Measurements from ENCODE around the gene HPCAL1.

Gene HPCAL1

DNA sequence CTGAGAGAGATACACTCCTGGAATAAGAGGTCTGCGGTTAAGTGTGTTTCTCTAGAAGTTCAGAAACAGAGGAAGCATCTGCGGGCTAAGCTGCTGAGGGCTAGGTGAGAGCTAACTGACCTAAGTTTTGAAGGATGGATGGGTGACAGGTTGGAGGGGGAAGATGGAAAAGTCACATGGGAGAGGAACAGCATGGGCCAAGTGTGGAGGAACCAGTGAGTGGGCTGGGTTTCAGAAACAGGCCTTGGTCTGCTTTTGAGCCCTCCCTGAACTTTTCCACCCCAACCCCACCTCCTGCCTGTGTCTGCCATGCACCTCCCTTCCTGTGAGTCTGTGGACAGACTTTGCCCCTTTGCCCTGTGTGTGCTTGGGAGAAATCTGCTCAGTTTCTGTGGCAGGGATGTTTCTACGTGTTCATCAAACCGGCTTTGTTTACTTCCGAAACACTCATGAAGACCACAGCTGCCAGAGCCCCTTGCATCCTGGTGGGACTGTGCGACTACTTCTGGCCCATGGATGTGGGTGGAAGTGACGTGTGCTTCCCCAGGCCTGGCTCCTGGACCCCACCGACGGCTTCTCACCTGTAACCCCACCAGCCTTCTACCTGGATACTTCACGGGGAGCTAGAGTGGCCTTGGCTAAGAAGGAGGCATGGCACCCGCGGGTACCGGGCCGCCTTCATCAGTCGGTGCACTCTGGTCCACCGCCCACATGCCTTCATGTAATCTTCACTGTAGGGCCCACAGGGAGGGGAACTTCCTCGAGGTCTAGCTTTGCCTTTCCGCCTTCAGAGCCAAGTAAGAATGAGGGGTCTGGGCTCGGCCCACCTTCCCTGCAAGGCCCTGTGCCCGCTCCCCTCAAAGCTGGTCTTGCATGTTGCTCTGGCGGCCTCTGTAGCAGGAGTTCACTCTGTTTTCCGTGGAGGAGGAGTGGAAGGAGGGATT, 1.4 kb upstream of the HPCAL1 start:
- peak overlapping the region; percentile 77 to 96 (median 92) for H3K27ac ChIP-seq
- H3K9ac ChIP-seq: peak overlapping the region; percentile 75 to 93 (median 86)
- peak overlapping the region; percentile 94 to 99 (median 97) for H3K4me2 ChIP-seq
- peaks cover 27 to 35% (median 32%) of the 10 kb centered on the region in 11 experiments; a peak in 21 of 22 replicates for H4K20me1 ChIP-seq
- H3K9me3 ChIP-seq (replicated peaks in 1 of 11): peaks cover 0 to 12% (median 10%) of the 10 kb centered on the region in 11 experiments; a peak in 15 of 22 replicates
- no peaks in the 10 kb centered on the region; a peak in 4 of 22 replicates for H3K27me3 ChIP-seq
- TF ChIP-seq Cebpa-rat (IDR thresholded peaks at IDR 0.05): no peak
- no peaks in the 10 kb centered on the region for H3K36me3 ChIP-seq
- H3K4me3 ChIP-seq: peak overlapping the region; percentile 80 to 96 (median 94); a peak in 19 of 20 replicates
- H3K4me1 ChIP-seq: peaks cover 72 to 82% (median 80%) of the 10 kb centered on the region in 10 experiments

DNA sequence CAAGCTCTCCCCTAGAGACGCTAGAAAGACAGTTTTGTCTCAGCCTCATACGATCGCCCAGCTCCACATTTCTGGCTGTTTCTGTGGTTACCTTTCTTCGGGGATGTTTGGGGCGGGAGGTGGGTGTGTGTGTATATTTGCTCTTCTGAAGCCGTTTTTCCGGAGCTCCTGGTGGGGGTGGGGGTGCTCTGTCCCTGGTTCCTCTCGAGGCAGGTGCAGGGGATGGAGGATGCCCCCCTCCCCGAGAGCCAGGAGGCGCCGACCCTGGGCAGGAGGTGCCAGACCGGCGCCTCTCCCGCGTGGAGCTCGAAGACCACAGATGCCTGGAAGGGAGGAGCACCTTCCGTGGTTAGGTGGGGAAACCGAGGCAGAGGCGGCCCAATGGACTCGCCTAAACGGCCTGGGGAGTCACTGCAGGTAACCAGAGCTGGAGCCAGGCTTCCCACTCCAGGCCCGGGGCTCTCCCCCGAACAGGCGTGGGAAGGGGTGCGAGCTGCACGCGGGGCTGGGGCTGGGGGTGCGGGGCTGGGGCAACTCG, 694 bp upstream of the HPCAL1 start:
- H3K4me1 ChIP-seq: peaks cover 74 to 82% (median 80%) of the 10 kb centered on the region in 10 experiments

DNA sequence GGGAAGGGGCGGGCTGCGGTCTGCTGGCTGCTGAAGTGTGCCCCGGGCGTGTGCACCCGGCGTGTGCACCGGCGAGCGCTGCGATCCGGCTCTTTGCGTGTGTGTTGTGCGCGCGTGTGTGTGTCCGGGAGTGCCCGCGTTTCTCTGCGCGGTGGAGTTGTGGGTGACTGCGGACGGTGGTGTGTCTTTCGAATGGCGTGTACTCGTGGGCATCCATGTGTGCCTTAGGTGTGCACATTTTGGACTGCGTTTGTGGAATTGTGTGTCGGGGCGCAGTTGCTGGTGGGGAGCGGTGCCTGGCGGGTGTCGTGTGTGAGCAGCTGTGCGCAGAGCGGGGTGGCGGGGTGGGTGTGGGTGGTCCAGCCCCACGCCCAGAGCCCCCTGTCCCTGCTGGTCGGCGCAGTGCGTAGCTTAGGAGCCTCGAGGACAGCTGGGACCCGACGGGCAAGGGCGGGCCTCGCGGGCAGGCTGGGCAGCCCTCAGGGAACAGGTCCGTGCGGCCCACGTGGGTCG, 533 bp downstream of the HPCAL1 start:
- Histone ChIP-seq H3K4me3 (peak overlapping the region; percentile 80 to 96 (median 94)), H3K4me1 (peaks cover 74 to 82% (median 80%) of the 10 kb centered on the region in 10 experiments), H3K27me3 (no peaks in the 10 kb centered on the region; a peak in 4 of 22 replicates), H4K20me1 (peaks cover 46 to 54% (median 48%) of the 10 kb centered on the region in 11 experiments; a peak in 21 of 22 replicates), H3K9me3 (replicated peaks in 1 of 11) (peaks cover 0 to 12% (median 10%) of the 10 kb centered on the region in 11 experiments; a peak in 15 of 22 replicates), H3K4me2 (peak overlapping the region; percentile 92 to 99 (median 97)), H3K27ac (peak overlapping the region; percentile 56 to 96 (median 91)), H3K36me3 (no peaks in the 10 kb centered on the region), H3K9ac (peak overlapping the region; percentile 80 to 93 (median 86))
- no peak for TF ChIP-seq Cebpa-rat (IDR thresholded peaks at IDR 0.05)

More for the DNA sequence above, 694 bp upstream of the HPCAL1 start:
- H3K4me3 ChIP-seq: peak overlapping the region; percentile 80 to 96 (median 94)
- H4K20me1 ChIP-seq: peaks cover 35 to 42% (median 40%) of the 10 kb centered on the region in 11 experiments; a peak in 21 of 22 replicates
- H3K27ac ChIP-seq: peak overlapping the region; percentile 77 to 96 (median 92)
- no peaks in the 10 kb centered on the region; a peak in 4 of 22 replicates for H3K27me3 ChIP-seq
- H3K36me3 ChIP-seq: no peaks in the 10 kb centered on the region
- H3K4me2 ChIP-seq: peak overlapping the region; percentile 94 to 99 (median 97)
- peaks cover 0 to 12% (median 10%) of the 10 kb centered on the region in 11 experiments; a peak in 15 of 22 replicates for H3K9me3 ChIP-seq (replicated peaks in 1 of 11)
- TF ChIP-seq Cebpa-rat (IDR thresholded peaks at IDR 0.05): no peak
- H3K9ac ChIP-seq: peak overlapping the region; percentile 75 to 93 (median 86)

GRCh38 chr2:10303694-10304378, 1.1 kb downstream of the HPCAL1 start:
- peak overlapping the region; percentile 80 to 93 (median 86) for H3K9ac ChIP-seq
- H3K27ac ChIP-seq: peak overlapping the region; percentile 56 to 96 (median 91); a peak in 21 of 22 replicates
- peak overlapping the region; percentile 80 to 96 (median 94) for H3K4me3 ChIP-seq
- no peaks in the 10 kb centered on the region; a peak in 4 of 22 replicates for H3K27me3 ChIP-seq
- no peak for TF ChIP-seq Cebpa-rat (IDR thresholded peaks at IDR 0.05)
- peaks cover 71 to 82% (median 80%) of the 10 kb centered on the region in 10 experiments for H3K4me1 ChIP-seq
- peak overlapping the region; percentile 92 to 99 (median 97) for H3K4me2 ChIP-seq
- H4K20me1 ChIP-seq: peaks cover 46 to 60% (median 54%) of the 10 kb centered on the region in 11 experiments; a peak in 21 of 22 replicates
- peaks cover 0 to 10% (median 9%) of the 10 kb centered on the region in 11 experiments; a peak in 15 of 22 replicates for H3K9me3 ChIP-seq (replicated peaks in 1 of 11)
- no peaks in the 10 kb centered on the region for H3K36me3 ChIP-seq

DNA sequence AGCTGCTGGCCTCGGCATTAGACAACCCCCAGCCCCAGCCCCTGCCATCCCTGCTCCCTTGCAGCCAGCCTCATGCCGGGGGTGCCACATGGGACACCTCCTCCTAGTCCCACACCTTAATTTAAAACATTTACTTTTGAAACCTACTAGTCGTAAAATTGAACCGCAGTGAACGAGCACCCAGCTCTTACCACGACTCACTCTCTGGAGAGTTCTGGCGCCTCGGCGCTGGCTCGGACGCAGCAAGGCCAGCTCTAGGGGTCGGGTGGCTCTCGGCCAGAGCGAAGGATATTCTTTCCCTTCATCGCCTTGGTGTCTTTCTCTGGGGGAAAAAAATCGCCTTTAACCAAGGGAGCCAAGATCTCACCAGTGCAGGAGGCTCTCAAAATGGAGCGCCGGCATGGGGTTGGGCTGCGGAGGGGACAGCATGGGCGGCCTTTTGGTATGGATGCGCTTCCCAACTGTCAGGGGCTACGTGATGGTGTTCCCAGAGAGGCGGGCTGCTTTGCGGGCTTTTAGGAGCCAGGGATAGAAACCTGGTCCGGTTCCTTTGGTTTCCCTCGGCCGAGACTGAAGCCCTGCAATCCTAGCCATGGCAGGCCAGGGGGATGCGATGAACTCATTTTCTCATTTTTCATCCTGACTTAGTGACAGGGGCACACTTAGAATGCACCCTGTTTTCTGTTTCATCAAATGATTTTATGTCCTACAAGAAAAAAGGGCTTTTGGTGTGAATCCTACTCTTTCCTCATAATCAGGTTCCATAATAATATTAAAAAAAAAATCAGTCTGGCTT, 2.0 kb downstream of the HPCAL1 start:
- Histone ChIP-seq H3K9ac (peak overlapping the region; percentile 80 to 93 (median 86)), H3K27me3 (no peaks in the 10 kb centered on the region; a peak in 4 of 22 replicates), H3K4me2 (peak overlapping the region; percentile 92 to 99 (median 97)), H3K36me3 (no peaks in the 10 kb centered on the region), H3K9me3 (replicated peaks in 1 of 11) (peaks cover 0 to 2% (median under 1%) of the 10 kb centered on the region in 11 experiments; a peak in 8 of 22 replicates), H3K4me1 (peaks cover 66 to 79% (median 74%) of the 10 kb centered on the region in 10 experiments), H3K27ac (peak overlapping the region in 10 of 11 experiments; percentile 59 to 96 (median 92); a peak in 19 of 22 replicates), H3K4me3 (peak overlapping the region; percentile 80 to 96 (median 94)), H4K20me1 (peaks cover 46 to 68% (median 62%) of the 10 kb centered on the region in 11 experiments)
- no peak for TF ChIP-seq Cebpa-rat (IDR thresholded peaks at IDR 0.05)

DNA sequence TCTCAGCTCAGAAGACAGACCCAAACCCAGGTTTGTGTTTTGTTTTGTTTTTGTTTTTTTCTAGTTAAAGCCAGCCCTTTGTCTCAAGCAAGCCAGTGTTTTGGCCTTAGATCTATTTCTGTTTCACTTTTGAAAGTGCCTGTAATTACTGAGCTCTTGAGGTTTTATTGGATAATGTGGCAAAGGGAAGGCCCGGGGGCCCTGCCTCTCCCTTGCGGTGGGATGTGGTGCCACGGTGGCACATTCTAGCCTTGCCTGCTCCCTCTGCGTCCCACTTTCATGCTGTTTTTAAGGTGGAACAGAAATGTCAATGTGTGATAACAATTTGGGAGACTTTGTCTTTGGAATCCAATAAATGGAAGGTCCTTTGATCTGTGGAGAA, 2.5 kb downstream of the HPCAL1 start:
- Histone ChIP-seq H3K4me1 (peaks cover 65 to 79% (median 72%) of the 10 kb centered on the region in 10 experiments), H3K27ac (peak overlapping the region in 9 of 11 experiments; percentile 80 to 96 (median 92); a peak in 18 of 22 replicates), H3K9ac (peak overlapping the region; percentile 80 to 93 (median 86)), H3K36me3 (0 out of 22 replicates have a peak, but pooled peaks cover 0 to under 1% (median 0%) of the 10 kb centered on the region in 11 experiments), H3K4me3 (peak overlapping the region; percentile 80 to 96 (median 94); a peak in 18 of 20 replicates), H3K4me2 (peak overlapping the region; percentile 92 to 99 (median 97)), H3K27me3 (no peaks in the 10 kb centered on the region; a peak in 4 of 22 replicates), H4K20me1 (peaks cover 46 to 74% (median 68%) of the 10 kb centered on the region in 11 experiments), H3K9me3 (replicated peaks in 1 of 11) (no peaks in the 10 kb centered on the region)
- TF ChIP-seq Cebpa-rat (IDR thresholded peaks at IDR 0.05): no peak; a peak in 1 of 22 replicates

DNA sequence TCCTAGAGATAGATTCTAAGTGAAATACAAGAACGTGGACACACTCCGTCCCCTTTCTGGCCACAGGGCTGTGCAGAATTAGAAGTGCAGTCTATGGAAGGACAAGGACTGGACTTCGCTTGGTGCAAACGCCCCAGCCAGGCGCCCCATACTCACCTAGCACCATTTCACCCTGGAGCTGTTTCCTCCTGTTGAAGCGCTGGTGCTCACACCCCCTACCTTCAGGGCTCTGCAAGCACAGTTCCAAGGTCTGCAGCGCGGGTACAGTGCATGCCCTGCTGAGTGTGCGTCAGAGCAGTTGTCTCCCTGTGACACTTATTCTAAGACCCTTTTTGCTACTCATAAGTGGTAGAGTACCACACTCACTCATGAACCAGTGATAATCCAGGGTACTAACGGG, 3.0 kb downstream of the HPCAL1 start:
- no peak for TF ChIP-seq Cebpa-rat (IDR thresholded peaks at IDR 0.05)
- Histone ChIP-seq H3K9ac (peak overlapping the region in 7 of 11 experiments; percentile 80 to 93 (median 85); a peak in 7 of 22 replicates), H3K4me2 (peak overlapping the region; percentile 92 to 99 (median 97)), H3K36me3 (0 out of 22 replicates have a peak, but pooled peaks cover 0 to 5% (median 0%) of the 10 kb centered on the region in 11 experiments), H4K20me1 (peaks cover 51 to 79% (median 73%) of the 10 kb centered on the region in 11 experiments), H3K27ac (peak overlapping the region in 7 of 11 experiments; percentile 80 to 96 (median 92); a peak in 8 of 22 replicates), H3K27me3 (no peaks in the 10 kb centered on the region; a peak in 4 of 22 replicates), H3K4me3 (peak overlapping the region in 6 of 10 experiments; percentile 80 to 96 (median 94); a peak in 5 of 20 replicates), H3K9me3 (replicated peaks in 1 of 11) (no peaks in the 10 kb centered on the region), H3K4me1 (peaks cover 61 to 74% (median 67%) of the 10 kb centered on the region in 10 experiments)

All from BLaER1 treated with 17β-estradiol and CSF1 and Interleukin-3, amounts not matched to agents 10 nM and 100 nM (cell line).